ES-I3 (cell line): ENCODE data around the gene OMP.
"Not testable (repeated sequence)": the region's sequence is repeated elsewhere in the genome, so short reads cannot be mapped to it uniquely, and the experiment has no call there.

Experiments used
- H3K36me3 ChIP-seq: 2 replicates; pipeline ENCODE4 v1.6.1; 2013; ENCODE audit warnings: mild to moderate bottlenecking, low read length, control low read depth, moderate library complexity; ENCODE audit not compliant: insufficient read depth
- H3K4me1 ChIP-seq: 2 replicates; pipeline ENCODE4 v1.6.1; 2013; ENCODE audit warnings: mild to moderate bottlenecking, control low read depth, low read length; ENCODE audit not compliant: insufficient read depth
- H3K9ac ChIP-seq: 2 replicates; pipeline ENCODE4 v1.6.1; 2013; ENCODE audit warnings: low read depth, mild to moderate bottlenecking, low read length, moderate library complexity
- H3K9me3 ChIP-seq: 2 replicates; pipeline ENCODE4 v1.6.1; 2013; ENCODE audit warnings: mild to moderate bottlenecking, low read length, moderate library complexity; ENCODE audit not compliant: control insufficient read depth, insufficient read depth

OMP gene

GRCh38 chr11:77102246-77103210 is at the start of gene OMP:
OMP (plus strand) TSS chr11:77102840; CDS start chr11:77102840, 0 bp downstream.
- Histone ChIP-seq H3K36me3 (no peaks in the 10 kb centered on the region; the same call in 1 of the 2 replicates), H3K4me1 (no peaks in the 10 kb centered on the region), H3K9ac (no peak within 1 kb of the TSS), H3K9me3 (no peaks in the 10 kb centered on the region)

- H3K36me3 ChIP-seq, result no peaks in the 10 kb centered on the region
- no peaks in the 10 kb centered on the region for H3K4me1 ChIP-seq
- no peaks in the 10 kb centered on the region for H3K9me3 ChIP-seq
- H3K9ac ChIP-seq, result no peak overlapping the region
Measured at GRCh38 chr11:77053217-77054015, 49.2 kb upstream of the OMP start.

GRCh38 chr11:77054084-77054483 is 48.6 kb upstream of the OMP start:
- Histone ChIP-seq H3K9me3 (no peaks in the 10 kb centered on the region), H3K4me1 (no peaks in the 10 kb centered on the region), H3K36me3 (no peaks in the 10 kb centered on the region), H3K9ac (no peak overlapping the region)

GRCh38 chr11:77055101-77055561 is 47.5 kb upstream of the OMP start:
- Histone ChIP-seq H3K36me3 (no peaks in the 10 kb centered on the region), H3K9me3 (no peaks in the 10 kb centered on the region), H3K9ac (no peak overlapping the region), H3K4me1 (no peaks in the 10 kb centered on the region)

DNA sequence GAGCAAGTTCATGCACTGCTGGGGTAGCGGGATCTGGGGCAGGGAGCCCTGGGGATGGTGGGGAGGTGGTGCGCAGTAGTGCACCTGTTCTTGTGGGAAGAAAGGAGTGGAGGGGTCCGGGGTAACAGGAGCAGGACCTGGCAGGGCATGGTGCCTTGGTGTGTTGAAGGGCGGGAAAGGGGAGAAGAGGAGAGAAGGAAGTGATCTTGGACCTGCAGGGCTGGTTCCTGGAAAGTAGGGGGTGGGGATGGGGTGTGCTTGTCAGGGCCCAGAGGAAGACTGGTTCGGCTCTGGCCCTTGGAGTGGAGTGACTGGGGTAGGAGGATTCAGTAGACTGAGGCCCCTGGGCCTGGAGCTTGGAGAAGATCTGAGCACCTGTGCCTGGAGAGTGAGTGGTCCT is 46.7 kb upstream of the OMP start:
- no peaks in the 10 kb centered on the region for H3K36me3 ChIP-seq
- no peak overlapping the region for H3K9ac ChIP-seq
- no peaks in the 10 kb centered on the region for H3K4me1 ChIP-seq
- no peaks in the 10 kb centered on the region for H3K9me3 ChIP-seq

DNA sequence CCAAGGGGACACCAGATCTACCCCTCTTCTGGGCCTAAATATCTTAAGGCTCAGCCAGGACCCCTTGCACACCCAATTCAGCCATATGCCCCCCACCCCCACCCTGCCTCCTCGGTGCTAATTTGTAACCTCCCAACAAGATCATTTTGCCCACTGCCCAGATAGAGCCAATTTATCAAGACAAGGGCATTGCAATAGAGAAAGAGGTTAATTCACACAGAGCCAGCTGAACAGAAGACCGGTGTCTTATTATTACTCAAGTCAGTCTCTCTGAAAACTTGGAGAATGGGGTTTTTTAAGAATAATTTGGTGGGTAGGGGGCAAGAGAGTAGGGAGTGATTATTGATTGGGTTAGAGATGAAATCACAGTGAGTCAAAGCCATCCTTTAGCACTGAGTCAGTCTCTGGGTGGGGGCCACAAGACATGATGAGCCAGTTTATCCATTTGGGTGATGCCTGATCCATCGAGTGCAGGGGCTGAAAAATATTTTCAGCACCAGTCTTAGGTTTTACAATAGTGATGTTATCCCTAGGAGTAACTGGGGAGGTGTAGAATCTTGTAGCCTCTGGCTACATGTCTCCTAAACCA is 45.7 kb upstream of the OMP start:
- Histone ChIP-seq H3K36me3 (no peaks in the 10 kb centered on the region), H3K4me1 (no peaks in the 10 kb centered on the region), H3K9me3 (no peaks in the 10 kb centered on the region), H3K9ac (no peak overlapping the region)

DNA sequence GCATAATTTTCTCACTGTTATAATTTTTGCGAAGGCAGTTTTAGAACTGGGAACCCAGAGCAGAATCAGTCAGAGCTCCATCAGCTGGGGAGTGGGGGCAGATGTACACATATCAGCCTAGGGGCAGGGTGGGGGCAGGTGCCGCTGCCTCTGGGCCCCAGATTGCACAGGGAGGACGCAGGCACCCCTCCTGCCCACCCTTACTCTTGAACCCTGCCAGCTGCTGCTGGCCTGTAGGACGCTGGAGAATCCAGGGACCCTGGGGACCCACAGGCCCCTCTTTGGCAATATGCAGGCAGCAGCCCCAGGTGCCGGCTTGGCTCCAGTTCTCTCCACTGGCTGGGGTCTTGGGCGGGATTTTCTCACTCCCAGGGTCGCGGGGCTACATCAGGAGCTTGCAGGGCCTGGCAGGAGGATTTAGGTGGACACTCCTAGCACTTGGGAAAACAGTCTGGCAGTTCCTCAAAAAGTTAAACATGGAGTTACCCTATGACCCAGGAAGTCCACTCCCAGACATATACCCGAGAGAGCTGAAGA is 44.6 kb upstream of the OMP start:
- Histone ChIP-seq H3K9ac (no peak overlapping the region), H3K9me3 (no peaks in the 10 kb centered on the region), H3K4me1 (no peaks in the 10 kb centered on the region), H3K36me3 (no peaks in the 10 kb centered on the region)

DNA sequence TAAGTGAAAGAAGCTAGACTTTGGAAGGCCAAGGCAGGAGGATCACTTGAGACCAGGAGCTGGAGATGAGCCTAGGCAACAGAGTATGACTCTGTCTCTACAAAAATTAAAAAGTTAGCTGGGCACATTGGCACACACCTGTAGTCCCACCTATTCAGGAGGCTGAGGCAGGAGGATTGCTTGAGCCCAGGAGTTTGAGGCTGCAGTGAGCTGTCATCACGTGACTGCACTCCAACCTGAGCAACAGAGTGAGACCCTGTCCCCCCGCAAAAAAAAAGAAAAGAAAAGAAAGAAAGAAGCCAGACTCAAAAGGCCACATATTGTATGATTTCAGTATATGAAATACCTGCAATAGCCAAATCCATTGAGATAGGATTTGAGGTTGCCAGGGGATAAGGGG is 43.7 kb upstream of the OMP start:
- H3K9ac ChIP-seq, result no peak overlapping the region
- H3K36me3 ChIP-seq, result no peaks in the 10 kb centered on the region
- no peaks in the 10 kb centered on the region for H3K9me3 ChIP-seq

DNA sequence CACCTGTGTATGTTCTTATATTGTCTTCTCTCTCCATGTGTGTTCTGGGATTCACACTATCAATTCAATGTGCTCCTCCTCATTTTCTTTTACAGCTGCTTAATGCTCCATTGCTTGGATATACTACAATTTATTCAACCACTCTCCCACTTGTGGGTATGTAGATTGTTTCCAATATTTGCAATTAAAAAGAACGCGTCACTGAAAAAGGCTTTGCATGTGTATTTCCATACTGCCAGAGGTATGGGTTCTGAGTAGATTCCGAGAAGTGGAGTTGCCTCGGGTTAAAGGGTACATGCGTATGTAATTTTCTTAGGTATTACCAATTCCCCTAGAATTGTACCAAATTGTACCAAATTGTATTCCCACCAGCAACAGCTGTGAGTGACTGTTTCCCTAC is 42.8 kb upstream of the OMP start:
- Histone ChIP-seq H3K9ac (no peak overlapping the region), H3K36me3 (no peaks in the 10 kb centered on the region), H3K9me3 (no peaks in the 10 kb centered on the region), H3K4me1 (no peaks in the 10 kb centered on the region)

More for the DNA sequence above, 43.7 kb upstream of the OMP start:
- H3K4me1 ChIP-seq, result no peaks in the 10 kb centered on the region

GRCh38 chr11:77060234-77060633 is 42.4 kb upstream of the OMP start:
- H3K4me1 ChIP-seq, result 0 out of 2 replicates have a peak, but pooled peaks cover under 1% of the 10 kb centered on the region
- H3K9me3 ChIP-seq, result no peaks in the 10 kb centered on the region
- H3K36me3 ChIP-seq, result no peaks in the 10 kb centered on the region
- no peak overlapping the region for H3K9ac ChIP-seq

DNA sequence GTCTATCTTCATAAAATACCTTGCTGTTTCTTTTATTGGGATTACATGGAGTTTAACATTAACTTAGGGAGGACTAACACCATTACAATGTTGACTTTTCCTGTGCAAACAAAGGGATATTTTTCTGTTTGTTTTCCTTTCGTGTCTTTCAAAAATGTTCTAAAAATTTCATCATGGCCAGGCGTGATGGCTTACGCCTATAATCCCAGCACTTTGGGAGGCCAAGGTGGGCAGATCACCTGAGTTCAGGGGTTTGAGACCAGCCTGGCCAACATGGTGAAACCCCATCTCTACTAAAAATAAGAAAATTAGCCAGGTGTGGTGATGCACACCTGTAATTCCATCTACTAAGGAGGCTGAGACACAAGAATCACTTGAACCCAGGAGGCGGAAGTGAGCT is 41.4 kb upstream of the OMP start:
- not testable (repeated sequence) for H3K9me3 ChIP-seq

DNA sequence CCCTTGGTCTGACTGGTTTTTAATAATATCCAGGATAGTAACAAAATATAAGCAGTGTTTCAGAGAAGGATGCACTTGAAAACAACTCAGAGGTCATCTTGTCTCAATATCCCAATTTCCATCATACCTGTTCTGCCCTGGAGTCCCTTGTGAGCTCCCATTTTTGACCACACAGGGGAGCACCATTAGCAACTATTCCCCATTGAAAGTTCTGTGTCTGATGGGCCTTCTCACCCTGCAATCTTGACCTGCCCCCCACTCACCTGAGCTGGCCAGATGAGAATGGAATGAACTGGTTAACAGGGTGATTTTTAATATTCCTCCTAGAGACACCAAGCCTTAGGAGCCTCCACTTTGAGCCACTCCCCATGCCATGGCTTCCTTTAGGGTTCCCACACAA is 39.7 kb upstream of the OMP start:
- H3K4me1 ChIP-seq, result 0 out of 2 replicates have a peak, but pooled peaks cover 6% of the 10 kb centered on the region
- no peak overlapping the region for H3K9ac ChIP-seq

More for the DNA sequence above, 41.4 kb upstream of the OMP start:
- not testable (repeated sequence) for H3K4me1 ChIP-seq, H3K9ac ChIP-seq, H3K36me3 ChIP-seq

GRCh38 chr11:77063407-77063806 is 39.2 kb upstream of the OMP start:
- Histone ChIP-seq H3K9ac (no peak overlapping the region), H3K9me3 (no peaks in the 10 kb centered on the region), H3K36me3 (no peaks in the 10 kb centered on the region), H3K4me1 (0 out of 2 replicates have a peak, but pooled peaks cover 6% of the 10 kb centered on the region)

More for the DNA sequence above, 39.7 kb upstream of the OMP start:
- no peaks in the 10 kb centered on the region for H3K9me3 ChIP-seq
- no peaks in the 10 kb centered on the region for H3K36me3 ChIP-seq

DNA sequence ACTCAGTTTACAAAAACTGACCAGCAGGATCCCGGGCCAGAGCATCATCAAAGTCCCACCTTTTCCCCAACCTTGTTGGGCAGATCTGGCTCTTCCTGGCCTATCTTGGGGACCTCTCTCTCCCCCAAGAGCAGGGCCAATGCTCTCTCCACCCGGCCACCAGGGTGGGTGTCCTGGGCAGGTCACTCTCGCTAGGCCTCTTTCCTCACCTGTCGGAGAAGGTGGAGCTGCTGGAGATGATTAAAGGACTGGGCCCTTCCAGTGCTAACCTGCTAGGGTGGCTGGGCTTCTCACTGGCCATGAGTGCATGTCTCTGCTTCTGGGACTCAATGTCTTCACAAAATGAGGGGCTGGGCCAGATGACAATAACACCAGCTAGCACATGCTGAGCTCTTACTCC is 38.8 kb upstream of the OMP start:
- H3K4me1 ChIP-seq, result 0 out of 2 replicates have a peak, but pooled peaks cover 6% of the 10 kb centered on the region
- H3K9me3 ChIP-seq, result no peaks in the 10 kb centered on the region
- H3K36me3 ChIP-seq, result no peaks in the 10 kb centered on the region
- H3K9ac ChIP-seq, result no peak overlapping the region
